Smooth muscle cell (in vitro differentiated cells): ENCODE results near the gene PNKD. TPM values are rescaled to one million over a fixed set of nuclear protein-coding genes. Genes with fewer than 3 reads are reported as not detected.
A peak's percentile ranks its signal among the peaks of the same experiment; 100 is the strongest.

Source experiments
- DNase-seq: peaks from one replicate; lab custom pipeline; 2025; ENCODE audit not compliant: unreplicated experiment; lab: John Stamatoyannopoulos, UW
- H2AFZ ChIP-seq: fragments of 200-600 bp; sonication (generic); 2 replicates; pipeline ENCODE4 v1.6.0; 2016; ENCODE audit warnings: antibody characterized with exemption, low read depth, mild to moderate bottlenecking
- H3F3A ChIP-seq: fragments of 200-600 bp; sonication (generic); 2 replicates; pipeline ENCODE4 v1.6.0; 2017; ENCODE audit warnings: antibody characterized with exemption, low read depth
- H3K27ac ChIP-seq: fragments of 200-600 bp; sonication (generic); 2 replicates; pipeline ENCODE4 v1.5.1; 2016; ENCODE audit warnings: low read depth, mild to moderate bottlenecking
- H3K27me3 ChIP-seq: fragments of 200-600 bp; sonication (generic); 2 replicates; pipeline ENCODE4 v1.6.1; 2016; ENCODE audit warnings: low read depth, mild to moderate bottlenecking
- H3K36me3 ChIP-seq: fragments of 200-600 bp; sonication (generic); 2 replicates; pipeline ENCODE4 v1.5.1; 2016; ENCODE audit warnings: low read depth
- H3K4me1 ChIP-seq: fragments of 200-600 bp; sonication (generic); 2 replicates; pipeline ENCODE4 v1.5.1; 2016; ENCODE audit warnings: low read depth
- H3K4me2 ChIP-seq: fragments of 200-600 bp; sonication (generic); 2 replicates; pipeline ENCODE4 v1.6.0; 2016; ENCODE audit warnings: mild to moderate bottlenecking
- H3K4me3 ChIP-seq: fragments of 200-600 bp; sonication (generic); 2 replicates; pipeline ENCODE4 v1.5.1; 2016; ENCODE audit warnings: mild to moderate bottlenecking
- H3K79me2 ChIP-seq: fragments of 200-600 bp; sonication (generic); 2 replicates; pipeline ENCODE4 v1.6.0; 2016; ENCODE audit warnings: low read depth, mild to moderate bottlenecking
- H3K9ac ChIP-seq: fragments of 200-600 bp; sonication (generic); 2 replicates; pipeline ENCODE4 v1.6.0; 2016; ENCODE audit warnings: low read depth
- H3K9me3 ChIP-seq: fragments of 200-600 bp; sonication (generic); replicated peaks from 2 replicates; pipeline ENCODE4 v1.5.1; 2016; ENCODE audit warnings: low read depth
- H4K20me1 ChIP-seq: fragments of 200-600 bp; sonication (generic); 2 replicates; pipeline ENCODE4 v1.6.0; 2016; ENCODE audit warnings: low read depth
- CTCF ChIP-seq: fragments of 200-600 bp; sonication (generic); IDR thresholded peaks from 2 replicates; pipeline ENCODE4 v1.5.1; 2017; ENCODE audit warnings: borderline replicate concordance, mild to moderate bottlenecking, antibody characterized with exemption; ENCODE audit not compliant: insufficient read depth, poor library complexity, severe bottlenecking
- WGBS: methylation state at CpG from one replicate; pipeline ENCODE4 v1.1.7; 2016; ENCODE audit warnings: low lambda C conversion rate; 5-methylcytosine and 5-hydroxymethylcytosine counted together
- polyA plus RNA-seq: library from polyadenylated mRNA; unstranded; fragments of >200 nt; fragmentation: Nextera tagmentation; extraction: Ambion mirVana; gene quantifications from 2 replicates; pipeline ENCODE4 v1.2.1, GENCODE V29; 2016
- total RNA-seq: library from RNA; depleted of rRNA; stranded (reverse); fragments of >200 nt; gene quantifications from 2 replicates; pipeline ENCODE4 v1.2.3, GENCODE V29; 2014

Gene PNKD
- total and polyA plus RNA-seq, 2 experiments from 2014 or later: 42.0 to 126 TPM

- Histone ChIP-seq H3K4me2 (peak overlapping the region; percentile 43), H3K4me1 (peaks cover 30% of the 10 kb centered on the region), H2AFZ (no peak overlapping the region), H4K20me1 (no peaks in the 10 kb centered on the region), H3F3A (peaks cover 12% of the 10 kb centered on the region), H3K9me3 (no peaks in the 10 kb centered on the region), H3K36me3 (no peaks in the 10 kb centered on the region), H3K27ac (peak overlapping the region; percentile 100), H3K79me2 (peaks cover 36% of the 10 kb centered on the region), H3K9ac (no peak overlapping the region), H3K4me3 (no peak overlapping the region), H3K27me3 (no peaks in the 10 kb centered on the region)
- no peak for DNase-seq
- no peak for TF ChIP-seq CTCF
- WGBS: 80% methylated on average over 5 of the region's 5 CpGs
Measured at GRCh38 chr2:218294430-218295022, 24.2 kb downstream of the PNKD start.

DNA sequence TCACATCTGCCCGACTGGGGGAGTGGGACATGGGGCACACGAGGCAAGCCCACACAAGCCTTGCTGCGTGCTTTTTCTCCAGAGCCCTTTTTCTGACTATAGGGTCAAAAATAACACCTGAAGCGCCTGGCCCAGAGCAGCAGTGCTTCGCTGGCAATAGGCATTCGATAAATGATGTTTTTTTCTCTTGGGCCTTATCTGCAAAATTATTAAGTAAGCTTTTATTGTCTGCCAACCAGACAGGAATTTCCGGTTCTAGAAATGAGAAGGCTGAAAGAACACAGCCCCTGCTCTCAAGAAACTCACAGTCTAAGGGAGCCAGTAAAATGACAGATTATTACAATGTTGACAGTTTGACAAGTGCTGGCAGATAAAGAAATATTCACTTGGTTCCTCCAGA, 24.7 kb downstream of the PNKD start:
- no peak for TF ChIP-seq CTCF
- Histone ChIP-seq H3K4me3 (no peak overlapping the region), H4K20me1 (no peaks in the 10 kb centered on the region), H2AFZ (no peak overlapping the region), H3K4me2 (peak overlapping the region; percentile 52), H3K79me2 (peaks cover 31% of the 10 kb centered on the region), H3K27ac (peak overlapping the region; percentile 100), H3K9me3 (no peaks in the 10 kb centered on the region), H3K27me3 (no peaks in the 10 kb centered on the region), H3K4me1 (peaks cover 26% of the 10 kb centered on the region), H3K36me3 (no peaks in the 10 kb centered on the region), H3F3A (peaks cover 12% of the 10 kb centered on the region), H3K9ac (no peak overlapping the region)
- WGBS: 31% methylated on average over 7 of the region's 7 CpGs
- no peak for DNase-seq

DNA sequence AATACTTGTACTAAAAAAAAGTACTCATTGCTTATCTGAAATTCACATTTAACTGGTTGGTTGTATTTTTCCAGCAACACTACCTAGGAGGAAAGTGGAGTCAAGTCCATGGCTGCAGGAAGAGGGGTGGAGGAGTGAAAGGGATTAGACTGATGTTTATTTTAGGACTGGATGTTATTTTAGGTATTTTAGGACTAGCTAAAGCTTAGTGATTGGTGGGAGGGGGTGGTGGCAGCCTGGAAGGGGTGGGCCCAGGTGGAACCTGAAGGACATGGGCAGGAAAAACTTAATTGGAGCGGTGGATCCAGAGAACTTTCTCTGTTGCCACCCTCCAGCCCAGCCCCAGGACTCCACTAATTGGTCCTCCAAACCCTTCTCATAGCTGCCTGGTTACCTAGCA, 25.9 kb downstream of the PNKD start:
- no peaks in the 10 kb centered on the region for H3K9me3 ChIP-seq
- H3K79me2 ChIP-seq: peaks cover 19% of the 10 kb centered on the region
- no peak overlapping the region for H3K9ac ChIP-seq
- no peak for TF ChIP-seq CTCF
- H4K20me1 ChIP-seq: no peaks in the 10 kb centered on the region
- H3F3A ChIP-seq: peaks cover 5% of the 10 kb centered on the region
- 92% methylated on average over 1 of the region's 1 CpG for WGBS
- H3K4me1 ChIP-seq: peaks cover 14% of the 10 kb centered on the region
- no peak for DNase-seq
- H3K27me3 ChIP-seq: no peaks in the 10 kb centered on the region
- H2AFZ ChIP-seq: no peak overlapping the region
- H3K4me2 ChIP-seq: no peak overlapping the region
- H3K4me3 ChIP-seq: no peak overlapping the region
- no peak overlapping the region for H3K27ac ChIP-seq
- no peaks in the 10 kb centered on the region for H3K36me3 ChIP-seq

GRCh38 chr2:218296847-218297246, 26.5 kb downstream of the PNKD start:
- H3K27ac ChIP-seq: peak overlapping the region; percentile 68
- H3K9me3 ChIP-seq: no peaks in the 10 kb centered on the region
- H3K27me3 ChIP-seq: no peaks in the 10 kb centered on the region
- no peak overlapping the region for H2AFZ ChIP-seq
- no peaks in the 10 kb centered on the region for H3F3A ChIP-seq
- DNase-seq: no peak
- TF ChIP-seq CTCF: no peak
- H4K20me1 ChIP-seq: no peaks in the 10 kb centered on the region
- peaks cover 12% of the 10 kb centered on the region for H3K79me2 ChIP-seq
- no peak overlapping the region for H3K4me3 ChIP-seq
- peaks cover 9% of the 10 kb centered on the region for H3K4me1 ChIP-seq
- no peak overlapping the region for H3K4me2 ChIP-seq
- WGBS: 92% methylated on average over 7 of the region's 7 CpGs
- no peak overlapping the region for H3K9ac ChIP-seq
- no peaks in the 10 kb centered on the region for H3K36me3 ChIP-seq
